Endothelial cell of hepatic sinusoid (primary cell): ENCODE results near the gene APOBEC2.

Experiments used
- in situ Hi-C: cut with HindIII; loops from 2 replicates; pipeline ENCODE4 v1.10.0; 2017; ENCODE audit warnings: low sequenced_read_pairs

Gene APOBEC2

GRCh38 chr6:41083072-41083471 is 30.1 kb downstream of the APOBEC2 start:
- in situ Hi-C loops, result no loop called here

- in situ Hi-C loops, result no loop called here
These were observed 32.2 kb downstream of the APOBEC2 start for GRCh38 chr6:41085182-41085581.

DNA sequence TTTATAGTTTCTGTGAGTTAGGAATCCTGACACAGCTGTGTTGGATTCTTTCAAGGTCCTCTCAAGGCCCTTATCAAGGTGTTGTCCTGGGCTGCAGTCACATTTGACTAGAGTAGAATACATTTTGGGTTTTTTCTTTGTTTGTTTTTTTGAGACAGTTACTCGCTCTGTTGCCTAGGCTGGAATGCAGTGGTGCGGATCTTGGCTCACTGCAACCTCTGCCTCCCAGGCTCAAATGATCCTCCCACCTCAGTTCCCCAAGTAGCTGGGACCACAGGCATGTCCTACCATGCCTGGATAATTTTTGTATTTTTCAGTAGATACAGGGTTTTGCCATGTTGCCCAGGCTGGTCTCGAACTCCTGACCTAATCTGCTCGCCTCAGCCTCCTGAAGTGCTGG is 35.4 kb downstream of the APOBEC2 start:
- in situ Hi-C loops, result no loop called here

DNA sequence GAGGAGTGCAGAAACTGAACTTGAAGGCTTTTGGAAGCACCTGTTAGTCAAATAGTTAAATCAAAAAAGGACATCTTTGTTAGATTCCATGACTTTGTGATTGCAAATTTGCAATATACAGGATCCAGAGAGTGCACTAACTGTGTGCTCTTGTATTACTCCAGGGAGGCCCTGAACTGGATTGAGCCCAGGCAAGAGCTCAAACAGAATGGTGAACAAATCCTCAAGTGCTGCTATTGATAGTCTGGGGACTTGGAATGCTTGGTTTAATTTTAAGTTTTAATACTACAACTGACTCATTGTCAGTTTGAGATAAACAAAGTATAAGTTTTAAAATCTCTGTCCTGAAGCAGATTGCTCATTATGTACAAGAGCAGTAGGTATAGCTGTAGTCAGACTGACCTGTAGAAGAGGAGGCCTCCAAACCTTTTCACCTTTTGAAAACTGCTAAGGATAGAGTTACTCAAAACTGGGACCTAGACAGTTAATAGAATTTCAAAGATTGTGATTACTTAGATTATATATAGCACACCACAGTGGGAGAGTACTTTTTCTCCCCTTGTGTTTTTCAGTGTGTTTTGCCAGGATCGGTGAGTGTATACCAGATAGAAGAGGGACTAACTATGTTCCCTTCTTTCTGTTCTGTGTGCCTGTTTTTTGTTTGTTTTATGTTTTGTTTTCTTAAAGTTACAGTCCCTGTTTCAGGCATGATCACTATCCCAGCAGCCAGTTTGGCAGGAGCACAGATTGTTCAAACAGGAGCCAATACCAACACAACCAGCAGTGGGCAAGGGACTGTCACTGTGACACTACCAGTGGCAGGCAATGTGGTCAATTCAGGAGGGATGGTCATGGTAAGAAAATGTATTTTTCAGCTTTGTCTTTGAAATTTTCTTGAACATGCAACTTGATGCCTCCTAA is 38.1 kb downstream of the APOBEC2 start:
- in situ Hi-C loops, result no loop called here

DNA sequence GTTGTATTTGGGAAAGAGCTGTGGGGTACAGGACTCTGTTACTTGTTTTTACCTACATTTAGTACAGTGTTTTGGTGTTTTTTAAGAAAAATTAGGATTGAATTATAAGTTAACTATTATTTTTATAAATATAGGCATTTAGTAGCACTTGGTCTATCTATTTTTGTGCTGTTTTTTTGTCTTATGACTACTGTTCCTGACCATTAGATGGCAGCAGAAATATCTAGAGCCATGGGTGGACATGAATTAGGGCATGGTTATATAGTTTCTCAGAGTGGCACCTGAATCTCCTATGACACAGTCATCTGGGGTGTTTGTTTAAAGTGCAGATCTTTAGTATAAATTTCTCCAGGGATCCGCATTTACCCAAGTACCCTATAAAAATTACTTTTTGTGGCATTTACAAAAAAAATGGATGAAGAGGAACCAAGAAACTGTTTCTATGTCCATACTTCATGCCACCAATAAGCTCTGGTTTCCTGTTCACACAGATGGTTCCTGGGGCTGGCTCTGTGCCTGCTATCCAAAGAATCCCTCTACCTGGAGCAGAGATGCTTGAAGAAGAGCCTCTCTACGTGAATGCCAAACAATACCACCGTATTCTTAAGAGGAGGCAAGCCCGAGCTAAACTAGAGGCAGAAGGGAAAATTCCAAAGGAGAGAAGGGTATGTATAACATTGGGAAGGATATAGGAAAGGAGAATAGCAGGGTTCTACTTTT is 39.6 kb downstream of the APOBEC2 start:
- in situ Hi-C loops, result no loop called here

DNA sequence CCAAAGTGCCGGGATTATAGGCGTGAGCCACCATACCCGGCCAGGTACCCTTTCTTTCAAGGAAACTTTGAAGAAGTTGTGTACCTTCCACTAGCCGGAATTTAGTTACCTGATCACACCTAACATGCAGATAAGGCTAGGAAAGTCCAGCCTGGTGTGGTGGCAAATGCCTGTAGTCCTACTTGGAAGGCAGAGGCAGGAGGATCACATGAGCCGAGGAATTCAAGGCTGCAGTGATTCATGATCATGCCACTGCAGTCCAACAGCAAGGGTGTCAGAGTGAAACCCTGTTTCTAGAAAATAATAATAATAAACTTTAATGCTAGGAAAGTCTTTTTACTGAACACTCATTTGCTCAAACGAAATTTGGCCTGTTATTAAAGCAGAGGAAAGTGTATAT is 40.7 kb downstream of the APOBEC2 start:
- in situ Hi-C loops, result no loop called here

- in situ Hi-C loops, result loop anchor here (5.0 kb wide), 1 partner anchor 80 kb away; no protein-coding TSS in a partner anchor
These were observed 44.6 kb downstream of the APOBEC2 start for GRCh38 chr6:41097467-41098090.

DNA sequence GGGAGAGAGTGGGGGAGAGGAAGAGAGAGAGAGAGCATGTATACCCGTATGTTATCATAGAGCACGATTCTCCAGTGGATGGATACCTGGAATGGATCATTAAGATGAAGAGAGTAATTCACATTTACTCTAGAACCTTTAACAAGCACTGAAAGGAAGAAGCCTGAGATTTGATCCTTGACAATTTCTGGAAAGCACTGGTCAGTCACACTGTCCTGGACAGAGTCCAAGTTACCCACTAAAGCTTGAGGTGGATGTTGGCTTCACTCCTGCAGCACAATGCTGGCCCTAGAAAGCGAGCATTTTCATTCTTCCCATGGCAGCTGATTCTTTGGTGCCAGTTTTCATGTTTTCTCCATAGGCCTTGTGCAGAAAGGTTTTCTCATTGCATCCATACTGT is 45.4 kb downstream of the APOBEC2 start:
- in situ Hi-C loops, result loop anchor here (5.0 kb wide), 1 partner anchor 79 kb away; no protein-coding TSS in a partner anchor

DNA sequence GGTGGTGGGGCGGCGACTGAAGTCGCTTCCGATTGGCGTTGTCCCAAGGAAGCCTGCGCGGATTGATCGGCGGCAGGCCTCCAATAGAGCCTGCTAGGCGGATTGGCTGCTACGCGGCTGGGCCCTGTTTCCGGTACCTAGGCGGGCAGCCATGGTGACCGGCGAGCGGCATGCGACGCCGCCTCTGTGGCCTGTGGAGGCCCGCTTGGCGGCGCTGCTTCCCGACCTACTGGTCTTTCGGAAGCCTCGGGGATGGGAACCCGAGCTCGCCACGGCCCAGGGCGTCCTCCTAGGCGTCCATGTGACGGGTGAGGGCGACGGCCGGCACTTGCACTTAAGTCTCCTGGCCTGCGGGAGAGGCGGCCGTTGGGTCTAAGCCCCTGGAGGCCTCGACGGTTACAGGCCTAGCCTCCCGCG is 47.9 kb downstream of the APOBEC2 start:
- in situ Hi-C loops, result no loop called here

- in situ Hi-C loops, result no loop called here
These were observed 50.8 kb downstream of the APOBEC2 start for GRCh38 chr6:41103847-41104246.

- in situ Hi-C loops, result no loop called here
These were observed 58.0 kb downstream of the APOBEC2 start for GRCh38 chr6:41111017-41111416.
